Transverse colon (tissue), 3 donors: Measurements from ENCODE around the gene FBXL19.

Source experiments
- EP300 ChIP-seq: sonication (generic); formaldehyde crosslinking; IDR thresholded peaks from one replicate; pipeline ENCODE4 v1.6.1; 2017; ENCODE audit warnings: antibody characterized with exemption, low read depth
- POLR2A ChIP-seq: fragments of 450-650 bp; IDR thresholded peaks from one replicate; pipeline ENCODE4 v1.6.1; 2016; ENCODE audit warnings: antibody characterized with exemption, mild to moderate bottlenecking, moderate library complexity
- TF ChIP-seq, protein P1 (sequence below), 5 experiments: fragments of 200-600 bp in 3 of 5; fragments of 450-650 bp in 2 of 5; sonication (generic) in 3 of 5; IDR thresholded peaks; 1 replicate in 2 of 5; 2 replicates in 3 of 5; pipeline ENCODE4 v1.5.1; 2016 to 2017; ENCODE audit warnings: antibody characterized with exemption in 5 of 5, inconsistent platforms in 3 of 5, mild to moderate bottlenecking in 2 of 5, moderate library complexity in 1 of 5

DNA sequence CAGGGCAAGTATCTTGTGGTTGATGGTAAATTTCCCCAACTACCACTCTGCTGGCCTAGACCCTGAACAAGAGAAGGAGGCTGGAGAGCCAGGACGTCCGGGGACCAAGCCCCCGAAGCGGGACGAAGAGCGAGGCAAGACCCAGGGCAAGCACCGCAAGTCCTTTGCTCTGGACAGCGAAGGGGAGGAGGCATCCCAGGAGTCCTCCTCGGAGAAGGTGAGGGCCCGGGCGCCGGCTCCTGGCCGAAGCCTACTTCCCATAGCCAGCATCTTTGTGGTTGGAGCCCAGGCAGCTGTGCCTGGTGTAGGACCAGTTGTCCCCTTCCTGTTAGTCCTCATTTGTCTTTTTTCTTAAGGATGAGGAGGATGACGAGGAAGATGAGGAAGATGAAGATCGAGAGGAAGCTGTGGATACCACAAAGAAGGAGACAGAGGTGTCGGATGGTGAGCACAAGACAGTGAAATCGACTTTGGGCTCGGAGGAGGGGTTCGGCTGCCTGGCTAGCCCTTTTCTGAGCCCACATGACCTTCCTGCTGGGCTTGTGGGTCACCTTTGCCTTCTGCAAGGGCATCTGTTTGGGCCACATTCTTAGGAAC, 46.0 kb downstream of the FBXL19 start:
- TF ChIP-seq, protein P1, sequence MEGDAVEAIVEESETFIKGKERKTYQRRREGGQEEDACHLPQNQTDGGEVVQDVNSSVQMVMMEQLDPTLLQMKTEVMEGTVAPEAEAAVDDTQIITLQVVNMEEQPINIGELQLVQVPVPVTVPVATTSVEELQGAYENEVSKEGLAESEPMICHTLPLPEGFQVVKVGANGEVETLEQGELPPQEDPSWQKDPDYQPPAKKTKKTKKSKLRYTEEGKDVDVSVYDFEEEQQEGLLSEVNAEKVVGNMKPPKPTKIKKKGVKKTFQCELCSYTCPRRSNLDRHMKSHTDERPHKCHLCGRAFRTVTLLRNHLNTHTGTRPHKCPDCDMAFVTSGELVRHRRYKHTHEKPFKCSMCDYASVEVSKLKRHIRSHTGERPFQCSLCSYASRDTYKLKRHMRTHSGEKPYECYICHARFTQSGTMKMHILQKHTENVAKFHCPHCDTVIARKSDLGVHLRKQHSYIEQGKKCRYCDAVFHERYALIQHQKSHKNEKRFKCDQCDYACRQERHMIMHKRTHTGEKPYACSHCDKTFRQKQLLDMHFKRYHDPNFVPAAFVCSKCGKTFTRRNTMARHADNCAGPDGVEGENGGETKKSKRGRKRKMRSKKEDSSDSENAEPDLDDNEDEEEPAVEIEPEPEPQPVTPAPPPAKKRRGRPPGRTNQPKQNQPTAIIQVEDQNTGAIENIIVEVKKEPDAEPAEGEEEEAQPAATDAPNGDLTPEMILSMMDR (IDR thresholded peaks at IDR 0.05), result no peak
- TF ChIP-seq EP300 (no peak), POLR2A (no peak)
